T-helper 17 cell (primary cell): Measurements from ENCODE around the gene FAM171A2. TPM values are rescaled to one million over a fixed set of nuclear protein-coding genes. Genes with fewer than 3 reads are reported as not detected.
"Not testable (repeated sequence)": the region's sequence is repeated elsewhere in the genome, so short reads cannot be mapped to it uniquely, and the experiment has no call there.

Experiments used
- ATAC-seq: fragments of 150-1000 bp; cut with Tn5 transposase; 2 replicates; pipeline ENCODE4 v1.10.0; 2021; ENCODE audit warnings: mild to moderate bottlenecking, moderate library complexity
- DNase-seq, 3 donors: peaks; one replicate each; pipeline versions ENCODE4 v3.0.0 to v3.0.0-alpha.2; 2020 to 2021
- H3K9me3 ChIP-seq: one replicate; pipeline ENCODE4 v1.7.0; 2013; ENCODE audit warnings: low read length, mild to moderate bottlenecking; ENCODE audit not compliant: control insufficient read depth, poor library complexity, severe bottlenecking
- H3K27ac Mint-ChIP-seq: one replicate; pipeline ENCODE4 v1.8.0; 2022; ENCODE audit warnings: mild to moderate bottlenecking, moderate library complexity, mixed read lengths
- H3K27me3 Mint-ChIP-seq: one replicate; pipeline ENCODE4 v1.8.0; 2022; ENCODE audit warnings: mixed read lengths
- H3K36me3 Mint-ChIP-seq: one replicate; pipeline ENCODE4 v1.8.0; 2022; ENCODE audit warnings: low read depth, mixed read lengths
- H3K4me1 Mint-ChIP-seq: one replicate; pipeline ENCODE4 v1.8.0; 2022; ENCODE audit warnings: mild to moderate bottlenecking, mixed read lengths
- H3K4me3 Mint-ChIP-seq: one replicate; pipeline ENCODE4 v1.8.0; 2022; ENCODE audit warnings: mild to moderate bottlenecking, moderate library complexity, mixed read lengths
- total RNA-seq, 4 donors: library from RNA in 2 of 4; stranded (reverse) in 2 of 4; gene quantifications; one replicate each; pipeline ENCODE4 v1.2.3 and lab custom pipeline; 2022 to 2026

The FAM171A2 gene
- total RNA-seq, 2 donors from 2014 or later = 0.07 to 0.31 TPM

DNA sequence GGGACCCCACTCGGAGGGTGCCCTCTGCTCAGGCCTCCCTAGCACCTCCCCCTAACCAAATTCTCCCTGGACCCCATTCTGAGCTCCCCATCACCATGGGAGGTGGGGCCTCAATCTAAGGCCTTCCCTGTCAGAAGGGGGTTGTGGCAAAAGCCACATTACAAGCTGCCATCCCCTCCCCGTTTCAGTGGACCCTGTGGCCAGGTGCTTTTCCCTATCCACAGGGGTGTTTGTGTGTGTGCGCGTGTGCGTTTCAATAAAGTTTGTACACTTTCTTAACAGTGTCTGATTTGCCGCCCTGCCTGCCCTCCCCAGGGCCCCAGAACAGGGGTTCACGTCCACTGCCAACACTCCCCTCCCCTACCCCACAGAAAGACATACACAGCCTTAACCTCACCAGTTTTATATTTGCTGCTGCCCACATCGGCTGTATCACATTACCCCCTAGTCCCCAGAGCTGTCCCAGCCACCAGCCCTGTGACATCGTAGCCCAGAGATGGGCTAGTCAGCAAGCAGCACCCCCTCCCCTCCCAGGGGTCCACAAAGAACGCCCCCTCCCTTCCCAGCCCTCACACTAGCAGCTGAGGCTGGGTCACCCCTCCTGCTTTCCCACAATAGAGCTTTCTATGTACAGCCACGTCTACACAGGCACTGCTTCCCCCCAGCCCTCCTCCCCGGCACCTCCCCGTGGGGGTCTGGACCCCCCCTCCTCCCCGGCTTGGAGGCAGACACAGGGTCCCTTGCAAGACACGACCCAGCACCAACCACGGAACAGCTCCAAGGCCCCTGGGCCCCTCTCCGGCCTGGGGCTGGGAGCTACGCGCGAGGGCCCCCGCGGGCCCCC lies 10.6 kb downstream of the FAM171A2 start:
- ATAC-seq (no peak), DNase-seq (no peak)
- Mint-ChIP-seq H3K4me3 (peak overlapping the region; percentile 66), H3K4me1 (peaks cover 14% of the 10 kb centered on the region), H3K36me3 (peaks cover 2% of the 10 kb centered on the region), H3K27me3 (no peaks in the 10 kb centered on the region), H3K27ac (no peak overlapping the region)
- no peaks in the 10 kb centered on the region for H3K9me3 ChIP-seq

DNA sequence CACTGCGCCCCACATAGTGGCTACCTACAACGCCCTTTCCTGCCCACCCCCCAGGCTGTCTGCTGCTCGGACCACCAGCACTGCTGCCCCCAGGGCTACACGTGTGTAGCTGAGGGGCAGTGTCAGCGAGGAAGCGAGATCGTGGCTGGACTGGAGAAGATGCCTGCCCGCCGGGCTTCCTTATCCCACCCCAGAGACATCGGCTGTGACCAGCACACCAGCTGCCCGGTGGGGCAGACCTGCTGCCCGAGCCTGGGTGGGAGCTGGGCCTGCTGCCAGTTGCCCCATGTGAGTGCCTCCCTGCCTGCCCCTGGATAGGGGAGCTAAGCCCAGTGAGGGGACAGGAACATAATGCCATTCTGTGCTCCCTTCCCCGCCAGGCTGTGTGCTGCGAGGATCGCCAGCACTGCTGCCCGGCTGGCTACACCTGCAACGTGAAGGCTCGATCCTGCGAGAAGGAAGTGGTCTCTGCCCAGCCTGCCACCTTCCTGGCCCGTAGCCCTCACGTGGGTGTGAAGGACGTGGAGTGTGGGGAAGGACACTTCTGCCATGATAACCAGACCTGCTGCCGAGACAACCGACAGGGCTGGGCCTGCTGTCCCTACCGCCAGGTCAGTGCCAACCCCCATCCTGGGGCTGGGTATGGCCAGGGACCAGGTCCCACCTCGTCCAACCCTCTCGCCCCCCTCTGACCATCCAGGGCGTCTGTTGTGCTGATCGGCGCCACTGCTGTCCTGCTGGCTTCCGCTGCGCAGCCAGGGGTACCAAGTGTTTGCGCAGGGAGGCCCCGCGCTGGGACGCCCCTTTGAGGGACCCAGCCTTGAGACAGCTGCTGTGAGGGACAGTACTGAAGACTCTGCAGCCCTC lies 11.5 kb downstream of the FAM171A2 start:
- Mint-ChIP-seq H3K27ac (no peak overlapping the region), H3K36me3 (peaks cover 2% of the 10 kb centered on the region), H3K27me3 (no peaks in the 10 kb centered on the region), H3K4me3 (peak overlapping the region; percentile 66), H3K4me1 (peaks cover 14% of the 10 kb centered on the region)
- no peaks in the 10 kb centered on the region for H3K9me3 ChIP-seq
- ATAC-seq (no peak), DNase-seq (no peak)

DNA sequence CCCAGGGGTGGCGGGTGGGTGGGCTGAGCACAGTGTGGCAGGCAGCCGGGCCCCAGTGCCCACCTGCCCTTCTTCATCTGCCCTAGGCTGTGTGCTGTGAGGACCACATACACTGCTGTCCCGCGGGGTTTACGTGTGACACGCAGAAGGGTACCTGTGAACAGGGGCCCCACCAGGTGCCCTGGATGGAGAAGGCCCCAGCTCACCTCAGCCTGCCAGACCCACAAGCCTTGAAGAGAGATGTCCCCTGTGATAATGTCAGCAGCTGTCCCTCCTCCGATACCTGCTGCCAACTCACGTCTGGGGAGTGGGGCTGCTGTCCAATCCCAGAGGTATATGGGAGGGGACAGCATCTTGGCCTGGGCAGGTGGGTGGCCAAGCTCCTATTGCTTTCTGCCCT lies 12.2 kb downstream of the FAM171A2 start:
- H3K9me3 ChIP-seq = no peaks in the 10 kb centered on the region
- no peak overlapping the region for H3K27ac Mint-ChIP-seq
- no peak for ATAC-seq
- no peak for DNase-seq
- H3K4me1 Mint-ChIP-seq = peaks cover 14% of the 10 kb centered on the region
- no peaks in the 10 kb centered on the region for H3K27me3 Mint-ChIP-seq
- no peak overlapping the region for H3K4me3 Mint-ChIP-seq
- H3K36me3 Mint-ChIP-seq = peaks cover 2% of the 10 kb centered on the region

DNA sequence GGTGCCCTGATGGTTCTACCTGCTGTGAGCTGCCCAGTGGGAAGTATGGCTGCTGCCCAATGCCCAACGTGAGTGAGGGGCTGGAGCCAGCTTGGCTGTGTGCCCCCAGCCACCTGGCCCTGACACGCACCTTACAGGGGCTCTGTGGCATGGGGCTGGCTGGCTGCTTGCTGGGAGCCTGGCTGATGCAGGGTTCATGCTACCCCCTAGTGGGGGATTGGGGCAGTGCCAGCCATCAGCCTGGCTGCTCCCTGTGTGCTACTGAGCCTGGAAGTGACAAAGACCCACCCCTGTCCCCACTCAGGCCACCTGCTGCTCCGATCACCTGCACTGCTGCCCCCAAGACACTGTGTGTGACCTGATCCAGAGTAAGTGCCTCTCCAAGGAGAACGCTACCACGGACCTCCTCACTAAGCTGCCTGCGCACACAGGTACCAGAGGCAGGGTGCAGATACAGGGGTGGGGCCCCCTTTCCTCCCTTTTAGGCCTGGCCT lies 12.9 kb downstream of the FAM171A2 start:
- no peak overlapping the region for H3K27ac Mint-ChIP-seq
- no peaks in the 10 kb centered on the region for H3K27me3 Mint-ChIP-seq
- no peaks in the 10 kb centered on the region for H3K9me3 ChIP-seq
- H3K4me3 Mint-ChIP-seq = no peak overlapping the region
- H3K36me3 Mint-ChIP-seq = peaks cover 2% of the 10 kb centered on the region
- peaks cover 19% of the 10 kb centered on the region for H3K4me1 Mint-ChIP-seq
- peak; percentile 74 for ATAC-seq
- peak; percentile 43 to 67 (median 45) for DNase-seq

DNA sequence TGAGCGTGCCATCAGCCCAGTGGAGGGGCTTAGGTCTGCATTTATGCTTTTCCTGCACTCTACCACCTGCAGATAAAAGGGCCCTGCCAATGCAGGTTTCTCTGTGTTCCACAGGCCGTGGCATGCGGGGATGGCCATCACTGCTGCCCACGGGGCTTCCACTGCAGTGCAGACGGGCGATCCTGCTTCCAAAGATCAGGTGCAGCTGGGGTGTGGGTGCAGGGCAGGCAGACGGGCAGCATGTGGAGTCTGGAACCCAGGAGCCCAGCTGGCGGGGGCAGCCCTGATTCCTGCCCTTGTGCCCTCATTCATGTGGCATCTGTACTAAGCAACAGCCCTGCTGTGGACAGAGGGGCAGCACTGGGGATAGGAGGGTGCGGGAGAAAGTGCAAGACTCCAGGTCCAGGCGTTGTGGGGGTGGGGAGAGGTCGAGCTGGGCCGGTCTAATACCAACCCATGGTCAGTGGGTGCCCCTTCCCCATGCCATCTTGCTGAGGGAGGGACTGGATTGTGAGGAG lies 14.0 kb downstream of the FAM171A2 start:
- no peak overlapping the region for H3K27ac Mint-ChIP-seq
- H3K36me3 Mint-ChIP-seq = peaks cover 2% of the 10 kb centered on the region
- H3K4me3 Mint-ChIP-seq = no peak overlapping the region
- no peaks in the 10 kb centered on the region for H3K9me3 ChIP-seq
- peaks cover 31% of the 10 kb centered on the region for H3K4me1 Mint-ChIP-seq
- no peak for DNase-seq
- no peak for ATAC-seq
- no peaks in the 10 kb centered on the region for H3K27me3 Mint-ChIP-seq

DNA sequence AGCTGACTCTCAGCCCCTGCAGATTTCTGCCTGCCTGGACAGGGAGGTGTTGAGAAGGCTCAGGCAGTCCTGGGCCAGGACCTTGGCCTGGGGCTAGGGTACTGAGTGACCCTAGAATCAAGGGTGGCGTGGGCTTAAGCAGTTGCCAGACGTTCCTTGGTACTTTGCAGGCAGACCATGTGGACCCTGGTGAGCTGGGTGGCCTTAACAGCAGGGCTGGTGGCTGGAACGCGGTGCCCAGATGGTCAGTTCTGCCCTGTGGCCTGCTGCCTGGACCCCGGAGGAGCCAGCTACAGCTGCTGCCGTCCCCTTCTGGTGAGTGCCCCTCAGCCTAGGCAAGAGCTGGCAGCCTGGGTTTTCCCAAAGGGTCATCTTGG lies 14.7 kb downstream of the FAM171A2 start:
- Mint-ChIP-seq H3K27ac (no peak overlapping the region), H3K4me3 (no peak overlapping the region), H3K27me3 (no peaks in the 10 kb centered on the region), H3K36me3 (peaks cover 2% of the 10 kb centered on the region), H3K4me1 (peaks cover 32% of the 10 kb centered on the region)
- DNase-seq (no peak), ATAC-seq (no peak)
- no peaks in the 10 kb centered on the region for H3K9me3 ChIP-seq

DNA sequence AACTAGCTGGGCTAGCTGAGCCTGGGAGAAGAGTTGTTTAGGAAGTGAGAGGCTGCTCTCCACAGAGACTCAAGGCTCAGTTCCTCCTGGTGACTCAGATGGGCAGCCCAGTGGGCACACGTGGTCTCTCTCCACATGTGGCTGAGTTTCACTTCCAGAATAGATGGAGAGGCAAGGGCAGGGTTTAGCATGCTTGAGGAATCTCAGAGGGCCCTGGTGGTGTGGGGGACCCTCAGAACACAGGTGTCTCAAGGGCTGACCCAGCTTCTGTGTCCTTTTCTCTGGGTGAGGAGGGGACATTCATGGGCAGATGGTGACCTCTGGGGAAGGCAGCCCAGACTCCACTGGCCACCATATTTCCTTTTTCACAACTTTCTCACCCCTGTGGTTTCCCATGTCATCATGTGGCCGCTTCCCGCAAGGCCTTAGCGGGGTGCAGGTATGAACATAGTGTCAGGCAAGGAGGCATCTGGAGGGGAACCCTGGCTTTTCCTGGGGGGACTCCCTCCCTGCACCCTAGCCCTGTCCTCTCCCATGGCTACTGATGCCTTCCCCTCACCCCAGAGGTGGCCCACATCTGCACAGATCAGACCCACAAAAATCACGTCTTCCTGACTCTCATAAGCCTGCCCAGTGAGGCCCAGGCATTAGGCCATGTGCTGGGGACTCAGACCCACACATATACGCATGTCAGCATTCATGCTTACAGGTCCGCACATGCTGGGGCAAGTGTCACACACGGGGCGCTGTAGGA lies 15.2 kb downstream of the FAM171A2 start:
- no peak overlapping the region for H3K4me3 Mint-ChIP-seq
- H3K27me3 Mint-ChIP-seq = no peaks in the 10 kb centered on the region
- DNase-seq = no peak
- H3K36me3 Mint-ChIP-seq = peaks cover 2% of the 10 kb centered on the region
- no peak overlapping the region for H3K27ac Mint-ChIP-seq
- no peaks in the 10 kb centered on the region for H3K9me3 ChIP-seq
- ATAC-seq = peak; percentile 17
- H3K4me1 Mint-ChIP-seq = peaks cover 32% of the 10 kb centered on the region

DNA sequence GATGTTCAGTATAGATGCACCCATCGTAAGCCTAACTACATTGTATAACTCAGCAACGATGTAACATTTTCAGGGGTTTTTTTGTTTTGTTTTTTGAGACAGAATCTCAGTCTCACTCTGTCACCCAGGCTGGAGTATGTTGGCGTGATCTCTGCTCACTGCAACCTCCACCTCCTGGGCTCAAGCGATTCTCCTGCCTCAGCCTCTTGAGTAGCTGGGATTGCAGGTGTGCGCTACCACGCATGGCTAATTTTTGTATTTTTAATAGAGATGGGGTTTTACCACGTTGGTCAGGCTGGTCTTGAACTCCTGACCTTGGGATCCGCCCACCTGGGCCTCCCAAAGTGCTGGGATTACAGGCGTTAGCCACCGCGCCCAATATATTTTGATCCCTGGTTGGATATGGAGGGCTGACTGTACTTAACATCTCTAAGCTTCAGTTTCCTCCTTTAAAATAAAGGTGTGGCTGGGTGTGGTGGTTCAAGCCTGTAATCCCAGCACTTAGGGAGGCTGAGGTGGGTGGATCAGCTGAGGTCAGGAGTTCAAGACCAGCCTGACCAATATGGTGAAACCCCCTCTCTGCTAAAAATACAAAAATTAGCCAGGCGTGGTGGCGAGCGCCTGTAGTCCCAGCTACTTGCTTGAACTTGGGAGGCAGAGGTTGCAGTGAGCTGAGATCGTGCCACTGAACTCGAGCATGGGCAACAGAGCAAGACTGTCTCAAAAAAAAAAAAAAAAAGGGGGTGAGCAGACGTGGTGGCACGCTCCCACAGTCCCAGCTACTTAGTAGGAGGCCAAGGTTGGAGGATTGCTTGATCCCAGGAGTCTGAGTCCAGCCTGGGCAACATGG lies 16.2 kb downstream of the FAM171A2 start:
- DNase-seq, H3K27ac Mint-ChIP-seq, H3K9me3 ChIP-seq, ATAC-seq, H3K4me3 Mint-ChIP-seq, H3K27me3 Mint-ChIP-seq, H3K36me3 Mint-ChIP-seq: not testable (repeated sequence)
- peaks cover 28% of the 10 kb centered on the region for H3K4me1 Mint-ChIP-seq

DNA sequence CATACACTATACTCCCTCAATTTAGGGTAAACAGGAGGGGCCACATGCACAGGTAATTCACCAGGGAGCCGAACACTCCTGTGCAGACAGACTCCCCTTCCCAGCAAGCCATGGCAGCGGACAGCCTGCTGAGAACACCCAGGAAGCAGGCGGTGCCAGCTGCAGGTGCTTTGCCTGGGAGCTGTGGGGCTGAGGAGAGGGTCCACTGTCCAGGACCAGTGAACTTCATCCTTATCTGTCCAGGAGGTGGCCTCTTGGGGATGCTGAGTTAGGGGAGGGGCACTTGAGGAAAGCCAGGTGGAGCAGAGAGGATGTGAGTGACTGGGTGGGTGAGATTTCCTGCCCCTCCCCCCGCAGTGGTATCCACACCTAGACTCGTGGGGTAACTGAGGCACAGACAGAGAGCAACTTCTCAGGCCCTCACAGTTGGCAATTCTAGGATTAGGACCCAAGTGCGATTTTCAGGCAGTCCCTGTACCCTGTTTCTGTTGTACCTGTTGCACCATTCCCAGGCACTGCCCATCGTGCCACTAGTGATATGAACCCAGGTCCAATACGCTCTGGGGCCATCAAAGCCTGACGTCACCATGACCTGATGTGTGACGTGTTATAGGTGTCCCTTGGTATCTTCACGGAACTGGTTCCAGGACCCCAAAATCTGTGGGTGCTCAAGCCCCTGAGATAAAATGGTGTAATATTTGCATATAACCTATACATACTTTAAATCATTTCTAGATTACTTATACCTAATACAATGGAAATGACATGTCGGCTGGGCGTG lies 17.4 kb downstream of the FAM171A2 start:
- no peaks in the 10 kb centered on the region for H3K36me3 Mint-ChIP-seq
- DNase-seq (no peak), ATAC-seq (no peak)
- H3K27me3 Mint-ChIP-seq = peaks cover 2% of the 10 kb centered on the region
- H3K4me1 Mint-ChIP-seq = peaks cover 28% of the 10 kb centered on the region
- peak overlapping the region; percentile 94 for H3K4me3 Mint-ChIP-seq
- H3K27ac Mint-ChIP-seq = peak overlapping the region; percentile 94
- H3K9me3 ChIP-seq = no peaks in the 10 kb centered on the region

DNA sequence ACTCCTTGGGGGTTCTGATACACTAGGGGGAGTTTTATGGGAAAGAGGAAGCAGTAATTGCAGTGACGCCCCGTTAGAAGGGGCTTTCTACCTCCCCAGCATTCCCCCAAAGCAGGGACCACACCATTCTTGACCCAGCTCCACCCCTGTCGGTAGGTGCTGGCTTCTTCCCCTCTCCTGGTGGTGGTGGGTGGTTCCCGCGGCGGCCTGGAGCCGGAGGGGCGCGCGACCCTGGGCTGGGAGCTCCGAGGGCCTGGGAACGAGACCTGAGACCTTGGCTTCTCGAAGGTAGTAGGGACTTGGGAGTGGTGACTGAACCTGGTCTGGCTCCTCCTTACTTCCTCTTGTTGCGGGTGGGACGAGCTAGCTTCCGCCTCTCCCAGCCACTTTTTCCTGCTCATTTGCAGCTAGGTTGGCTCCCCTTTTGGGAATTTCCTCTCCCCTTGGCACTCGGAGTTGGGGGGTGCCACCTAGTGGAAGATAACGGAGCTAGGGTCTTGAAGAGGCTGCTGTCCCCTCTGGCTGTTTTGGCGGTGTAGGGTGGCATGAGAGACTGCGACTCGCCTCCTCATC lies 18.1 kb downstream of the FAM171A2 start:
- Mint-ChIP-seq H3K27me3 (peaks cover 8% of the 10 kb centered on the region), H3K36me3 (no peaks in the 10 kb centered on the region), H3K27ac (peak overlapping the region; percentile 94), H3K4me3 (peak overlapping the region; percentile 94), H3K4me1 (peaks cover 26% of the 10 kb centered on the region)
- ATAC-seq = peak; percentile 41
- H3K9me3 ChIP-seq = no peaks in the 10 kb centered on the region
- peak in 1 of 3 donors; percentile 22 for DNase-seq

DNA sequence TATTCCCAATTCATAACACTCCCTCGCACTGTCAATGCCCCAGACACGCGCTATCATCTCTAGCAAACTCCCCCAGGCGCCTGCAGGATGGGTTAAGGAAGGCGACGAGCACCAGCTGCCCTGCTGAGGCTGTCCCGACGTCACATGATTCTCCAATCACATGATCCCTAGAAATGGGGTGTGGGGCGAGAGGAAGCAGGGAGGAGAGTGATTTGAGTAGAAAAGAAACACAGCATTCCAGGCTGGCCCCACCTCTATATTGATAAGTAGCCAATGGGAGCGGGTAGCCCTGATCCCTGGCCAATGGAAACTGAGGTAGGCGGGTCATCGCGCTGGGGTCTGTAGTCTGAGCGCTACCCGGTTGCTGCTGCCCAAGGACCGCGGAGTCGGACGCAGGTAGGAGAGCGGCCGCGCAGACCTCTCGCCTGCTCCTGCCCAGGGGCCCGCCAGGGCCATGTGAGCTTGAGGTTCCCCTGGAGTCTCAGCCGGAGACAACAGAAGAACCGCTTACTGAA lies 18.7 kb downstream of the FAM171A2 start, which contains the start of gene GRN:
GRN (plus strand) TSS at position 364 of the 515 bp plus-strand sequence. CDS start 3,863 bp downstream, outside the sequence.
- Mint-ChIP-seq H3K4me1 (peaks cover 26% of the 10 kb centered on the region), H3K27me3 (peaks cover 8% of the 10 kb centered on the region), H3K27ac (peak within 1 kb of the TSS; percentile 94), H3K4me3 (peak within 1 kb of the TSS; percentile 94), H3K36me3 (no peaks in the 10 kb centered on the region)
- ATAC-seq = peak; percentile 98
- DNase-seq = peak; percentile 67 to 78 (median 72)
- H3K9me3 ChIP-seq = no peaks in the 10 kb centered on the region
